ENCODE measurements around the gene AFF3. TPM values are rescaled to one million over a fixed set of nuclear protein-coding genes. Genes with fewer than 3 reads are reported as not detected.

The AFF3 gene
- total and polyA plus RNA-seq, 10 of the 15 experiments (the other 5 are each of a cell fraction or from before 2014, with no cell fraction given): 0.26 to 5.5 (median 3.0) TPM

- TF ChIP-seq PBX3 (IDR thresholded peaks at IDR 0.05; ENCODE audit: insufficient replicate concordance, low read depth, low read length): no peak
- TF ChIP-seq MEF2A (IDR thresholded peaks at IDR 0.05; ENCODE audit: insufficient read depth, low read depth, low read length): no peak
- TF ChIP-seq SREBF1 (IDR thresholded peaks at IDR 0.05; ENCODE audit: low read length): no peak
- TF ChIP-seq IRF3 (IDR thresholded peaks at IDR 0.05): no peak
- no peak for TF ChIP-seq ZBTB33 (IDR thresholded peaks at IDR 0.05)
- TF ChIP-seq ZNF217 (IDR thresholded peaks at IDR 0.05): no peak
- TF ChIP-seq ATF7 (IDR thresholded peaks at IDR 0.05; ENCODE audit: low read depth): no peak
- TF ChIP-seq NFXL1 (IDR thresholded peaks at IDR 0.05; ENCODE audit: borderline replicate concordance): no peak
- no peak for TF ChIP-seq ZBTB40 (IDR thresholded peaks at IDR 0.05; ENCODE audit: borderline replicate concordance)
Measured at GRCh38 chr2:99524056-99524455, 618.3 kb downstream of the AFF3 start (continued).

Data from GM12878 (cell line).